ENCODE data around the gene KLF11.
"Not testable (repeated sequence)": the region's sequence is repeated elsewhere in the genome, so short reads cannot be mapped to it uniquely, and the experiment has no call there.

KLF11 gene

GRCh38 chr2:10009811-10010781, 33.3 kb upstream of the KLF11 start:
- no peak for DNase-seq

- not testable (repeated sequence) for DNase-seq
These were observed 32.3 kb upstream of the KLF11 start for GRCh38 chr2:10010861-10011605.

GRCh38 chr2:10011606-10012325, 31.6 kb upstream of the KLF11 start:
- not testable (repeated sequence) for DNase-seq

- not testable (repeated sequence) for DNase-seq
These were observed 30.9 kb upstream of the KLF11 start for GRCh38 chr2:10012366-10012962.

- no peak for DNase-seq
These were observed 30.3 kb upstream of the KLF11 start for GRCh38 chr2:10012963-10013461.

GRCh38 chr2:10013651-10014417, 29.5 kb upstream of the KLF11 start:
- DNase-seq = not testable (repeated sequence)

GRCh38 chr2:10014418-10015190, 28.7 kb upstream of the KLF11 start:
- DNase-seq = no peak

GRCh38 chr2:10015376-10015989, 27.9 kb upstream of the KLF11 start:
- not testable (repeated sequence) for DNase-seq

- no peak for DNase-seq
These were observed 27.1 kb upstream of the KLF11 start for GRCh38 chr2:10016001-10016801.

- DNase-seq = no peak
These were observed 26.5 kb upstream of the KLF11 start for GRCh38 chr2:10016802-10017258.

GRCh38 chr2:10017313-10017941, 25.9 kb upstream of the KLF11 start:
- no peak for DNase-seq

- no peak for DNase-seq
These were observed 24.2 kb upstream of the KLF11 start for GRCh38 chr2:10019174-10019573.

- no peak for DNase-seq
These were observed 23.5 kb upstream of the KLF11 start for GRCh38 chr2:10019602-10020400.

- no peak for DNase-seq
These were observed 21.3 kb upstream of the KLF11 start for GRCh38 chr2:10022041-10022421.

GRCh38 chr2:10022445-10022844, 20.9 kb upstream of the KLF11 start:
- no peak for DNase-seq

- no peak for DNase-seq
These were observed 20.2 kb upstream of the KLF11 start for GRCh38 chr2:10022966-10023662.

- no peak for DNase-seq
These were observed 16.3 kb upstream of the KLF11 start for GRCh38 chr2:10026940-10027569.
